Renal cortical epithelial cell (primary cell): ENCODE data around the gene ZMIZ1. TPM values are rescaled to one million over a fixed set of nuclear protein-coding genes. Genes with fewer than 3 reads are reported as not detected.

Experiments used
- DNase-seq: peaks from one replicate; pipeline ENCODE4 v3.0.0-alpha.2; 2011; ENCODE audit warnings: low read depth
- total RNA-seq: library from RNA; depleted of rRNA; stranded (reverse); fragments of >200 nt; gene quantifications from 2 replicates; pipeline ENCODE4 v1.2.3, GENCODE V29; 2014

ZMIZ1 gene
- total RNA-seq, 1 donor from 2014 or later, result 45.0 TPM

DNA sequence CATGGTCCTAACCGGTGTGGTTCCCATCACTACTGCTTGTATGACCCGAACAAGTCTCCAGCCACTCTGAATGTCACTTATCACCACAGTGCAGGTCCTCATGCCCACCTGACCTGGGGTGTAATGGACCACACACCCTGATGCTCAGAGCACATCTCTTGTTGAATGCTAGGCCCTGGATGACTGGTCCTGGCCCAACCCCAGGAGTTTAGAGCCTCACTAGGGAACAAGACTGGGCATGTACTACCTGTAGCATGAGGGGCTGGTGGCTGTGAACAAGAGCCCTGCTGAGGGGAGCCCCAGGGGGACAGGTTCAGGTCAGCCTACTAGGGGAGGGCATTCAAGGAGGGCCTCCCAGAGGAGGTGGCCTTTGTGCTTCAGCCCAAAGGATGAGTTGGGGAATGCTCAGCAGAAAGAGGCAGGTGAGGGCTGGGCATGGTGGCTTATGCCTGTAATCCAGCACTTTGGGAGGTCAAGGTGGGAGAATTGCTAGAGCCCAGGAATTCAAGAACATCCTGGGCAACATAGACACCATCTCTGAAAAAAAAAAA, 31.2 kb downstream of the ZMIZ1 start:
- no peak for DNase-seq

DNA sequence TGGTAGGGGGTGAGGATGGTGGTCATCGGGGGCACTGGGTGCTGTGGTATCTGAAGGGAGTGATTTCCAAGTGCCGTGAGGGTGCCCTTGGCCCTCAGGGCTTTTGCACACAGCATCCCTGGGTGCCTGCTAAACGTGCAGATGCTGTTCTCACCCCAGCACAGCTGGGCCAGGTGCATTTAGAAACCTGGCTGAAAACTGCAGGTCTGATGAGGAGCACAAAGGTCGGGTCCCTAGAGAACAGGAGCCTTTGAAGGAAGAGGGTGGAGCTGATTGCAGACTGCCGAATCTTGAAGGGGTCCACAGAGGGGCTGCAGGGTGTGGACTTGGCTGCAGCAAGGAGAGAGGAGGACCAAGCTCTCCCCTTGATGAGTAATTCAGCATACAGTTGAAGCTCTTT, 32.0 kb downstream of the ZMIZ1 start:
- no peak for DNase-seq

DNA sequence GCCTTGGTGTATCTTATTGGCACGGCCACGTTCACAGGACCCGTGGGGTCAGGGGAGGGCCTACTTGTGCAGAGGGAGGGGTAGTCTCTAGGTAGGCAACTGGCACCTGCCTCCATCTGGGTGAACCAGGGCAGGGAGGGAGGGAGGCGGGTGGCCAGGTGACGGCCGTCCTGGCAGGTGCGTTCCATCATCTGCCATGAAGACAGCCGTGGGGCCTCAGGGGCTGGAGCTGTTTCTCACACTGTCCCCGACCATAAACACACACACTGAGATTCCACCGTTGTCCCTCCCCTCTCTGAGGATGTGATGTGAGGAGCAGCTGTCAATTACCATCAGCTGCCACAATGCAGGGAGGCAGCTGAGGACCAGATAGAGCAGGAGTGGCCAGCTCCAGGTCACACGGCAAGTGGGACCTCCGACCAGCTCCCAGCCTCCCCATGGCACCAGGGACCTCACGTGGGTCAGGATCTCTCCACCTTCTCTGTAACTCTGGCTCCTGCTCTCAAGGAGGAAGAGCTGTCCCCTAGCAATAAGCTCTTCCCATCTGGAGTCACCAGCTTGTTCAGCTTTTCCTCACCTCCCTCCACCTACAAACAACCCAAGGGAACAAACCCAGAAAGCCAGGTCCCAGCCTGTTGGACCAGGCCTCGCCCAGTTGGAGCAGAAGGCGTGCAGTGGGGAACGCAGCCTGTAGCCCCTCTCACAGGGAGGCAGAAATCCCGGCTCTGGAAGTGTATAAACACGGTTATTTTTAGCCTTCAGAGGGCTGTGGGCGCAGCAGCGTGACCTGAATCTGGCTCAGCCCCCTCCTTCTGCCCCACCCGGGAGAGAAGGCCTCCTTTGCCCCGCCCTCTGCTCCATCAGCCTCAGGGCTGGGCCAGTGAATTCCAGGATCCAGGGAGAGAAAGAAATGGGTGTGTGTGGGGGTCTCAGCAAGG, 33.1 kb downstream of the ZMIZ1 start:
- peak; percentile 69 for DNase-seq

DNA sequence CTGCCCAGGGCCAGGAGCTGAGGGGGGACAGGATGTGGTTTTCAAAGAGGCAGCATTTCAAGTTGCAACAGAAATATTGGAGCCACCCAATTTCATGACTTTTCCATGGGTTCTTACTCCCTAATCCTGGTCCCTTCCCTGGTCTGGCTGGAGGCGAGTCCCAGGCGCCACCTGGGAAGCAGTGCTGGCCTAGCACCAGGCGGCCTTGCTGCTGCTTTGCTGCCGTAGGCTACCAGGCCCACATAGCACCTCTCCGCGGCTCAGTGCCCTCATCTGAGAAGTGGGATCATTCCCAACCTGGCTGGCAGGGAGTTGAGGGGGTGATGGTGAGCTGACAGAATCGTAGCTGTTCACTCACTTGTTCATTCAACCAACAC, 33.7 kb downstream of the ZMIZ1 start:
- no peak for DNase-seq

DNA sequence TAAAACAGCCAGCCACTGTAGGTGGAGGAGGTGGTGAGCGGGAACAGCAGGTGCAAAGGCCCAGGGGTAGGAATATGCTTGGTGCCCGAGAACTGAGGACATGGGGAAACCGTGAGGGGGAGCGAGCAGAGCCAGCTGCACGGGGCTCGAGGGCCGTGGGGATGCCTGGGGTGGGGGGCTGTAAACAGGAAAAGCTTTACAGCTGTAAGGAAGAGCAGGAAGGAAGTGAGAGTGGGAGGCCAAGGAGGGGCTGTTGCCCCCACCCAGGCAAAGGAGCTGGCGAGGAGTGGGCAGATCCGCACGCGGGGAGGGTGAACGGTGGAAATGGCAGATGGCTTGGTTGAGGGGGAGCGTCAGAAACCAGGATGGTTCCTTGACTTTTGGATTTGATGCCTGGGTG, 34.4 kb downstream of the ZMIZ1 start:
- no peak for DNase-seq

DNA sequence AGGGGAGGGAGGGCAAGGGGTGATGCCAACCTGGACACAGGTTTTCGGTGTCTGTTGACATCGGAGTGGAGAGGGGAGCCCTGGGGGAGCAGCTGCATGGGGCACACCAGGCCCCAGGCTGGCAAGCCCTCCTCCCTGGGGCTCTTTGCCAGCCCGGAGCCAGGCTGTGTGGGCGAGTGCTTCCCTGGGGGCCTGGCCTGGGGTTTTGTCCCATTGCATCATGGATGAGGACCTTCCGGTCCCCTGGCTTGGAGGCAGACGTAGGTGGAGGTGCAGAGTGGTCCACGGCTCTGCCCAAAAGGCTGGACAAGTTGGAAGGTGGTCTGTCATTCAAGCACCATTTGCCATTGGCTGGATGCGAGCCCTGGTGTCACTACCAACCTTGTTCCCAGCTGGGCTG, 34.8 kb downstream of the ZMIZ1 start:
- no peak for DNase-seq

DNA sequence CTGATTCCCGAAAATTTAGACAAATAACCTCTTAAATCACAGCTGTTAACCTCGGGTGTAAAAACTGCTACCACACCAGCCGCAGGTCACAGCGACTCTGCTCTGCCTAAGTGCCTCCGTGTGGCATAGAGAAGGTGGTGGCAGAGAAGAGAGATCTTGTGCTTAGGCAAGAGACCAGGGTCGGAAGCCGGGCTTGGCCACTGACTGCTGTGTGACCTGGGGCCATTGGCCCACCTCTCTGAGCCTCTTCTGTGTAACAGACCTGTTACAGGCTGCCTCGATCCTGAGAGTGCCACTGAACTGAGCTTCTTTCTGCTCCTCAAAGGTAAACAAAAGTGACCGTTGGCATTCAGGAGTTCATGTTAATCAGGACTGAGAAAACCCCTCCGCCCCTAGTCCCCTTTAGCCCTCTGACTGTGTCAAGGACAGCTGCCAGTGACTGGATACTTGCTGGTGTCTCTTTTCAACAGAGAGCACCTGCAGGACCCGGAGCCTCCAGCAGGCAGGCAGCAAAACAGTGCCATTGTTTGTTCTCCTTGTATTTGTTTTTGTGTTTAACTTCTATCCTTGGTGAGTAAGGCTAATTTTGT, 36.5 kb downstream of the ZMIZ1 start:
- no peak for DNase-seq

DNA sequence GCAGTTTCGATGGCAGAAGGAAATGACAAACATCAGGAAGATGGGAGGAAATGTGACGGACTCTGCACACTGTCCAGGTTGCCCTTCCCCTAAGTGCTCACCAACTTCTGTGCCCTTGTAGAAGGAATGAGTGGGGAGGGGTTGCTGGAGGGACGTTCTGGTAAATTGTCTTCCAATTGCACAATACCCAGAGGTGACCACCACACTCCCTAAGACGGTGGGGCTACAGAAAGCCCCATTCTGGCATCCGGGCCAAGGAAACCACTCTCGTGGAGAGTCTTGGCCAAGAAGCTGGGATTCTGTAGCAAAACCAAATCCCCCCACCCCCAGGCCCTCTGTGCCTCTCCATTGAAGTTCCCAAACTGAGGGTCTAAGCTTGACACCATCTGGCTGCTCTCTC, 37.1 kb downstream of the ZMIZ1 start:
- DNase-seq, result no peak

DNA sequence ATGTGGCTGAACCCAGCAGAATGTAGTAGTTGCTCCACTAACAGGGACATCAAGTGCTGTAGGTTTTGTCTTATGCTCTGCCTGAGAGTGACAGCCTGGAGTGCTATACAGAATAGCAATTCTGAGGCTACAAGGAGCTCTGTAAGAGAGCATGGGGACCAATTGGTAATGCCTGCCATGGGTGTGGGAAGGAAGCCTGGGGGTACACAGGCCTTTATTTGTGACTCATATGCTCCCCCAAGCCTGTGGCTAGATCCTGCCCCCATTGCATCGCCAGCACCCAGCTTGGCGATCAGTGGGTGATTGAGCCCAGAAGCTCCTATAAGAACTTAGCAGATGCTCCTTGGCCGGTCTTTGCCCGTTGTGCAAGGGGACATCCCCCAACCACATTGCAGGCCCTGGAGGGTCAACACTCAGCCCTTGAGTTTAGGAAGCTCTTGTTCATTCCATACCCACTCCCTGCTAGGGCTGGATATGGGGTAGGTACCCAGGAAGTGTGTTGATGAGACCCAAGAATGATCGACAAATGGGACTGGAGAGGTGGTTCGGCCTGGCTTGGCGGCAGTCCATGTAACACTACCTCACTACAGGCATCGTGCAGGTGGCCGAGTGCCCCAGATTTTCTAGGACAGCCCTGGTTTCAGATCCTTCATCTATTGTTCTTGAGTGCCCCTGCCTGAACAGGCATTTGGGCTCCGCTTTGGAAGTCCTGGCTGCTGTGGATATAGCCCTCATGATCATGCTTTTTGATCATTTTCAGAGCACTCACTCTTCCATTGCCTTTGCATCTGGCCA, 37.7 kb downstream of the ZMIZ1 start:
- DNase-seq, result no peak

DNA sequence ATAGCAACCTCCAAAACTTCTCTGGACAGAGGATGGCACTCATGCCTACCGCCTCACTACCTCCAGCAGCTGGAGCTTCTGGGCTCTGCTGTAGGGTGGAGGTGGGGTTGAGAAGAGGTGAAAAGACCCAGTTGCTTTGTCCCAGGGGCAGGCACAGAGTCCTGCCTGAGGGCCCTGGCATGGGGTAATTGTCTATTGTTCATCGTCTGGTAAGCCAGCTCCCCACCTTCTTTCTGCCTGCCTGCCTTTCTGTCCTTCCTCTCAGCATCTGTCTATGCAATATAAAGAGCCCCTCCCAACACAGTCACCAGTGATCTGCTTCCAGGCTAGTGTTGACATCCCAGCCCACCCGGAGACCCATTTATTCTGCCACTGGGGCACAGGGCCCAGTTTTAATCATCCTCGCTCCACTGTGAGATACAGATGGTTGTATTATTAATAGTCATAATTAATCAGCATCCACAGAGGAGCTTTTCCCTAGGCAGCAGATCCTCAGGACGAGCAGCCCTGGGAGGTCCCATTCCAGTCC, 39.0 kb downstream of the ZMIZ1 start:
- no peak for DNase-seq

DNA sequence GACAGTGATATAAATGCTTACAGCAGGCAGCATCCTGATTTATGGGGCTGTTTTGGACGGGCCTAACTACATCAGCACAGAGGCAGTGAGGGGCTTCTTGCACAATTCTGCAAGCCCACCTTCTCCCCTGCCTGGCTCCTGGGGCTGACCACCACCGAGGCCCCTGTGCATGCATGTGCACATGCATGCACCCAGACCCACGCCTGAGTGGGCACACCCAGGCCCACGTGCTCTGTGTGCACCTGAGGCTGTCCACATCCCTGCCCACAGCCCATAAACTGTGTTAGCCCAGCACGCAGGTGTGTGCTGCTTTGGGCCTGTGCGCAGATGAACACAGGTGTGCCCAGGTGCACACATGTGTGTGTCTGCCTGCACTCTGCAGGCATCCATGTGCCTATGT, 40.0 kb downstream of the ZMIZ1 start:
- DNase-seq, result no peak

DNA sequence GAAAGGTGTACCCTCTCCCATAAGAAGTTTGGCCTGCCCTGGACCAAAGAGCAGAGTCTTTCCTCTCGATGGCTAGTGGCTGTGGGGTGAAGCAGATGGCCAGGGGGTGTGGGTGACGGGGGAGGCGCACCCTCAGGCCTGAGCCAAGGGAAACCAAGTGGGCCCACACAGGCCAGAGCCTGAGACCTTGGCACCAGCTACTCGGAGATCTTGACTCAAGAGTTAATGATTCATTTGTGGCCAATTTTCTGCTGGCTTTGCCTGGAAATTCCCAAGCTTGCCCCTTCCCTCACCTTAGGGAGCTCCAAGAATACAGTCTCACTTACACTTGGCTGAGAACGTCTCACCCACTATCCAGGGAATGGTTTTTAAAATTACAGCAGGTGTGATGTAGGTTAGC, 42.7 kb downstream of the ZMIZ1 start:
- peak; percentile 98 for DNase-seq

DNA sequence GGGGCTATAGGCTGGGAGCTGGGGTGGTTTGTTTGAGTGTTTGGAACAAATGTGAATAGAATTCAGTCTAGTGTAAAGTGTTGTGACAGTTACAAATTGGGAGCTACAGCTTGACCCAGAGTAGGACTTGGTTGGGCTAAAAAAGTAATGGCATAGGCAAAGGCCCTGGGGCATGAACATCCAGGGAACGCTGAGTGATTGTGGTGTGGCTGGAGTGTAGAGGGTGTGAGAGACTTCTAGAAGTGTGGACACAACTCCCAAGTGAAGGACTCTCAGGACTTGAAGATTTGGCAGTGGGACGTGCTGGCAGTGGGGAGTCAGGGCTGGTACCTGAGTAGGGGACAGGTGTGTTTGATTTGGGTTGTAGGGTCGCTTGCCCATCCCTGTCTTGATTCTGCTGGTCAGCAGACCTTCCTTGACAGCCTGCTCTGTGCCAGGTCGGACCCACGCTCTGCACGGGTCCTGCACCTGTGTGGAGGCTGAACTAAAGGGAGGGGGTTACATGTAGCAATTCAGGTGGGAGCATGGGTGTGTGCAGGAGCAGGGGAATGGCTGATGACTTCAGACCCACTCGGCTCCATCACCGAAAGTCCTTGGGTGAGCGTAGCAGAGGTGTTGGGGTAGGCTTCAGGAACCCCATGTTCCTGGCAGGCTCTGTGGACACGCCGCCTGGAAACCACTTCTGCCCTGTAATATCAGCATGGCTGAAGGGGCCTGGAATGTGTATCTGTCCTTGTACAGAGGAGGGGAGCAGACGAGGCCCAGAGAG, 43.3 kb downstream of the ZMIZ1 start:
- DNase-seq, result no peak

DNA sequence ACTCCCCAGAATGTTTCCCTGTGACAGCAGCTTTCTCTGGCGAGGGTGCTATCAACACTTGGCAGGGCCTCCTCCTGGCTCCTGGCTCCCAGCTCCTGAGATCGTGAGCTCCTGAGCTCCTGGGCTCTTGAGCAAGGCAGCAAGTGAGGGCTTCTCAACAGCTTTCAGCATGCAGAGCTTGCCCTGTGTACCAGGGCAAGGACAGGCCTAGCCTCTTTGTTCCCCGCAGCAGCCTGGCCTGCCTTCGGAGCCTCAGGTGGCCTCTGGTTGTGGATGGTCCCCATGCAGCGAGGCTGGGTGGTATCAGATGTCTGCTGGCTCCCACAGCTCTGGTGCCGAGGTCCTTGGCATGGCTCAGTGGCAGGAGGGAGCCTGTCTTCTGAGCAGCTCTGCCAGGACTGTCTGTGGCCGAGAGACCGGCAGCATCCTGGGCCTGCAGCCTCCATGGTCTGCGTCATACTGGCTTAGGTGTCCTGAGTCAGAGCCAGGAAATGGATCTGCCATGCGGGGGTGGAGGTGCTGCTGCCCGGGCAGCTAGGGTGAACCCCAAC, 44.2 kb downstream of the ZMIZ1 start:
- peak; percentile 82 for DNase-seq

DNA sequence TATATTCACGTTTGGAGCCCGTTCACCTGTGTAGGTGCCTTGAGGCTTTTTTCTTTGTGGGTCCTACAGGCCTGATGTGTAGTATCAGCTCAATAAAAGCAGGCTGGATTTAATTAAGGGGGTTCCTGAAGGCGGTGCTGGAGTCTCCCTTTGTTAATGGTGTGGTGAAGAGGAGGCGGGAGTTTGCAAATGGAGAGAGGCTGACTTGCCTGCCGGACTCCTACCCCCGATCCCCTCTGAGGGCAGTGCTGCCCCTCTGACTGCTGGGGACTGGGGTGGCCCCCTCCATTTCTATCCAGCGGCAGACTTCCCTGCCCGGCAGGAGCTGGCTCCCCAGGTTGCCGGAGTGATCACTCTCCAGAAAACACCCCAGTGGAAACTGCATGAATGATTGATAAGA, 45.1 kb downstream of the ZMIZ1 start:
- DNase-seq, result no peak

DNA sequence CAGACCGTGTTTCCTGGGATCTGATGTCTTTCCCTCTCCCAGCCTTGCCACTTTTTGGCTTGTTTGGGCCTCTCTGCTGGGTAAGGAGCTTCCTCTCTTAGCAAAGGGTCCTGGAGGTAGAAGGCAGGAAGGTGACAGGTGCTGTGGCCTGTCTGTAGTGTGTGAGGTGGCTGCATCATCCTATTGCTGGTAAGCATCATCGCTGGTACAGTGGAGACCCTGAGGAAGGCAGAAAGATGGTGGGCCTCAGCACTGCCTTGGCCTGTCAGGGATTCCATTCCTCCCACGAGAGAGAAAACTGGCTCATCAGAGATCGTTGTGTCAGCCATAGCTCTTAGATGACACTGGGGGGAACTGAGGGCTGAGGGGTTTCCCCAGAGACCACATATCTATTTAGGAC, 46.5 kb downstream of the ZMIZ1 start:
- no peak for DNase-seq

DNA sequence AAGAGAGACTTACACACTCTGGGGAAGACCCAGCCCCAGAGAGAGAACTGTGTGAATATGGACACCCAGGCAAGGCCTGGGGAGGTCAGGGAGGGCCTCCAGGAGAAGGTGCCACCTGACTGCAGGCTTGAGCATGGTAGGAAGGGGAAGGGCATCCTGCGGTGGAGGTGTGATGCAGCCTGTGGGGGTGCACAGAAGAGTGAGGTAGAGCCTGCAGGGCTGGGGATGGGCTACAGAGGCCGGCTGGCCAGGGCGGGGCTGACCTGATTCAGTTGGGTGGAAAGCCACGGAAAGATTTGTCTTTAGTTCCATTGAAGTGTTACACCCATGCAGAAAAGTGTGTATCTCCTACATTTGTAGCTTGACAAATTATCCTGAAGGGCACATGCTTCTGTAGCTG, 47.6 kb downstream of the ZMIZ1 start:
- no peak for DNase-seq

DNA sequence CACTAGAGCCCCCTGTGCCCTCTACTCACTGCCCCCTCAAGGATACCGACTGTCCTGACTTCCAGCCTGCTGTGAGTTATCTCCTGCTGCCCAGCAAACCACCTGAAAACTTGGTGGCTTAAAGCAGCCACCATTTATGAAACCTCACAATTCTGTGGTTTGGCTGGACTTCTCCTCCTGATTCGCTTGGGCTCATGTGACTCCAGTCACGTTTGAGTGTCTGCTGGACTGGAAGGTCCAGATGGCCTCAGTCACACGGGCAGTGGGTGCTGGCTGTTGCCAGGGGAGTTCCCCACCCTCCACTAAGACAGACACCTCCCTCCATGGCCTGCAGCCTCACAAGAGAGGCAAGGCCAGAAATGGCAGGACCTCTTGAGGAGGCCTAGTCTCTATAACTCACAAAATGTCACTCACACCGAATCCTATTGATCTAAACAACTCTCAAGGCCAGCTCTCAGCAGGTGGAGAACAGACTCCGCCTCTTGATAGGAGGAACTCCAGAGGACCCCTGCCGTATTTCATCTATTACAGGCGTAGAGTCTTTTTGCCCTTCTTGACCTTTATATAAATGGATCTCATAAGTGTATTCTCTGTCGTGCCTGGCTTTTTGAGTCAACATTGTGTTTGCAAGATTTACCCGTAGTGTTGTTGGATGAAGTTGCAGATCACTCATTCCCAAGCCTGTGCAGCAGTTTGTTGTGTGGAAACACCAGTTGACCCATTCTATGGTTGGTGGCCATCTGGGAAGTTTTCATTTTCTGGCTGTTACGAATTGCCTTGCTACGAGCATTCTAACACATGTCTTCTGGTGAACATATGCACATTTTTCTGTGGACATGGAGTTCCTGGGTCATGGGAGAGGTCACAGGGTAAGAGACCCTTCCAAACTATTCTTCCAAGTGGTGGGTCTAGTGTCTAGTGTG, 48.3 kb downstream of the ZMIZ1 start:
- DNase-seq, result peak; percentile 42

DNA sequence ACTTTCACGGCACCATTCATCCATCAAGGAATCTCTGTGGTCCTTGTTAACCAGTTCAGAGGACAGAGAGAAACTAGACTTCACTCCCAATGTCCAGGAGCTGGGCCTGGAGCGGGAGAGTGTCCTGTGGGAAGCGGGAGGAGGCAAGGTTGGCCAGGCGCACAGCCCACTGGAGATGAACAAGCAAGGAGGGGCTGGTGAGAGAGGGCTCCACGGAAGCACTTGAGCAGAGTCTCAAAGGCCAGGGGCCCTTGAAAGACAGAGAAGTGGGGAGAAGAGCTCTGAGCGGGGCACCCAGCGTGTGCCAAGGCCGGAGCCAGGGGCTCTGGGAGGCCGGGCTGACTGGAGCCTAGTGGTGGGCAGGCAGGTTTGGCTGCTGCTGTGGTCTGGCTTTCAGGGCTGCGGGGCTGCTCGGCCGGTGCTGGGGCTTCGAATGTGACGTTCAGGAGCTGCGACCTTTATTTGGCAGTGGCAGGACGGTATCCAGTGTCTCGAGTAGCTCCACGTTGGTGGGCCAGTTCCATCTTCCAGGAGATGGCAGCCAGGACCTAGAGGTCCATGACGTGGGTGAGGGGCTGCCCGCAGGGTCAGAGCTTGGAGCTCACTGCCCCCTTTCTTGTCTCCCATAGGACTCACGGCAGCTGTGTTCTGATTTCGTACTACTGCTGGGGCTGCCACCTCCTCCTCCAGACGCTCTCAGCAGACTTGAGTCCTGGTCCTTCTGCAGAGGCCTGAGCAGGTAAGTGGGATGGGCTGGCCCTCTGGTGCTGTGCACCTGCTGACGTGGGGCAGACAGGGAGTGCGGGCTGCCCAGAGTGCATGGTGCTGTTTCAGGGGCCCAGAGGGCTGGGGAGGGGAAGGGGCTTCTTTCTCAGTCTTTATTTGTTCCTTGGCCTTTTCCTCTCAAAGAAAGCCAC, 49.8 kb downstream of the ZMIZ1 start:
- DNase-seq, result no peak
